Pancreas (tissue), 10 donors: Measurements from ENCODE around the gene PCDH1. TPM values are rescaled to one million over a fixed set of nuclear protein-coding genes. Genes with fewer than 3 reads are reported as not detected.

ENCODE experiments used
- ATAC-seq, 4 donors: fragments of 200-7000 bp; cut with Tn5 transposase; one replicate each; pipeline versions ENCODE4 v1.8.0 to v1.9.1; 2020; ENCODE audit warnings: mild to moderate bottlenecking in 4 of 4, moderate library complexity in 4 of 4
- DNase-seq, 6 donors: peaks; one replicate each; pipeline ENCODE4 v3.0.0-alpha.2; 2020
- FAIRE-seq: peaks from 2 replicates; lab custom pipeline; 2012; peaks lifted over from hg19 to GRCh38; lab: Jason Lieb, UNC
- H3K27ac ChIP-seq, 4 donors: fragments of 200-600 bp; sonication (generic); 1 replicate in 3 of 4; 2 replicates in 1 of 4; pipeline versions ENCODE4 v1.5.0 to v1.8.0; 2020
- H3K27me3 ChIP-seq, 4 donors: fragments of 200-600 bp; one replicate each; pipeline ENCODE4 v1.8.0; 2021
- H3K36me3 ChIP-seq, 3 donors: fragments of 200-600 bp; sonication (generic) in 1 of 3; one replicate each; pipeline versions ENCODE4 v1.5.0 to v1.8.0; 2020 to 2021
- H3K4me1 ChIP-seq, 3 donors: fragments of 200-600 bp; one replicate each; pipeline ENCODE4 v1.8.0; 2021
- H3K4me3 ChIP-seq, 4 donors: fragments of 200-600 bp; sonication (generic) in 2 of 4; one replicate each; pipeline versions ENCODE4 v1.5.0 to v1.8.0; 2020 to 2021
- H3K9me3 ChIP-seq, 4 donors: fragments of 200-600 bp; one replicate each; pipeline ENCODE4 v1.8.0; 2021
- WGBS, 2 donors: extraction: QIAGEN DNeasy Blood & Tissue Kit; methylation state at CpG; one replicate each; pipeline ENCODE4 v1.1.7; 2013; 5-methylcytosine and 5-hydroxymethylcytosine counted together
- intact Hi-C, 3 donors: fragments of 100-400 bp; cut with DNase I; formaldehyde crosslinking; loops; one replicate each; pipeline versions ENCODE4 v1.11.1 to v1.14.2; 2022
- polyA plus RNA-seq, 2 donors: library from polyadenylated mRNA; stranded (reverse); fragments of 200-250 nt; gene quantifications; one replicate each; pipeline ENCODE4 v1.2.3, GENCODE V29; 2013
- total RNA-seq, 6 donors: library from RNA; stranded (reverse); fragmentation: NEBNext Ultra II Directional in 4 of 6; extraction: Animal tissue kit (Norgen Biotek cat#: 25700) in 4 of 6; gene quantifications; one replicate each; pipeline versions ENCODE4 v1.2.1 to v1.2.4, GENCODE V29; 2021 to 2023
- TF ChIP-seq, protein P1 (sequence below), 4 donors: fragments of 200-600 bp; sonication (generic) in 3 of 4; IDR thresholded peaks; one replicate each; pipeline versions ENCODE4 v1.5.0 to v1.8.0; 2021; ENCODE audit warnings: antibody characterized with exemption in 4 of 4
- donor health status: healthy with polysubstance abuse.
- donor health status: DM: no; HTN: no; CAD: no; lungs with moderate emphysema.
- donor health status: DM: no; HTN: no; CAD: no.
- donor health status: control.
- donor health status: control.
- donor health status: Bipolar disorder and iron deficiency.
- donor health status: DM: yes; HTN: yes; CAD: no.
- donor health status: DM: no; HTN: no; CAD: no.
- donor health status: DM: no; HTN: no; CAD: no.
- donor health status: DM: yes; HTN: yes; CAD: no.

PCDH1 gene
- total and polyA plus RNA-seq, 8 donors, result 6.8 to 30.7 (median 13.4) TPM

- ATAC-seq (no peak), DNase-seq (peak in 1 of 6 donors; percentile 46), FAIRE-seq (no peak)
- peaks cover 0 to under 1% (median 0%) of the 10 kb centered on the region in 3 donors for H3K36me3 ChIP-seq
- H3K27me3 ChIP-seq, result no peaks in the 10 kb centered on the region
- WGBS, 2 donors, result 50 to 52% methylated on average over 3 of the region's 3 CpGs
- TF ChIP-seq, protein P1, sequence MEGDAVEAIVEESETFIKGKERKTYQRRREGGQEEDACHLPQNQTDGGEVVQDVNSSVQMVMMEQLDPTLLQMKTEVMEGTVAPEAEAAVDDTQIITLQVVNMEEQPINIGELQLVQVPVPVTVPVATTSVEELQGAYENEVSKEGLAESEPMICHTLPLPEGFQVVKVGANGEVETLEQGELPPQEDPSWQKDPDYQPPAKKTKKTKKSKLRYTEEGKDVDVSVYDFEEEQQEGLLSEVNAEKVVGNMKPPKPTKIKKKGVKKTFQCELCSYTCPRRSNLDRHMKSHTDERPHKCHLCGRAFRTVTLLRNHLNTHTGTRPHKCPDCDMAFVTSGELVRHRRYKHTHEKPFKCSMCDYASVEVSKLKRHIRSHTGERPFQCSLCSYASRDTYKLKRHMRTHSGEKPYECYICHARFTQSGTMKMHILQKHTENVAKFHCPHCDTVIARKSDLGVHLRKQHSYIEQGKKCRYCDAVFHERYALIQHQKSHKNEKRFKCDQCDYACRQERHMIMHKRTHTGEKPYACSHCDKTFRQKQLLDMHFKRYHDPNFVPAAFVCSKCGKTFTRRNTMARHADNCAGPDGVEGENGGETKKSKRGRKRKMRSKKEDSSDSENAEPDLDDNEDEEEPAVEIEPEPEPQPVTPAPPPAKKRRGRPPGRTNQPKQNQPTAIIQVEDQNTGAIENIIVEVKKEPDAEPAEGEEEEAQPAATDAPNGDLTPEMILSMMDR (IDR thresholded peaks at IDR 0.05), result no peak
- H3K4me3 ChIP-seq, result peak overlapping the region in 1 of 4 donors; percentile 13
- intact Hi-C loops, result no loop called here
- no peaks in the 10 kb centered on the region for H3K9me3 ChIP-seq
- peak overlapping the region; percentile 1 to 74 (median 47) for H3K27ac ChIP-seq
- peaks cover 7 to 23% (median 14%) of the 10 kb centered on the region in 3 donors for H3K4me1 ChIP-seq
These were observed 4.3 kb downstream of the PCDH1 start for GRCh38 chr5:141873933-141874261.

GRCh38 chr5:141872496-141873356, 5.5 kb downstream of the PCDH1 start:
- H3K36me3 ChIP-seq, result peaks cover 0 to 6% (median 0%) of the 10 kb centered on the region in 3 donors
- no peak overlapping the region for H3K4me3 ChIP-seq
- no peaks in the 10 kb centered on the region for H3K9me3 ChIP-seq
- ATAC-seq (no peak), FAIRE-seq (no peak), DNase-seq (no peak)
- H3K4me1 ChIP-seq, result peaks cover 7 to 23% (median 14%) of the 10 kb centered on the region in 3 donors
- 92 to 93% methylated on average over 15 of the region's 15 CpGs for WGBS, 2 donors
- no peaks in the 10 kb centered on the region for H3K27me3 ChIP-seq
- intact Hi-C loops, result no loop called here
- H3K27ac ChIP-seq, result no peak overlapping the region
- TF ChIP-seq, protein P1 (IDR thresholded peaks at IDR 0.05), result no peak

DNA sequence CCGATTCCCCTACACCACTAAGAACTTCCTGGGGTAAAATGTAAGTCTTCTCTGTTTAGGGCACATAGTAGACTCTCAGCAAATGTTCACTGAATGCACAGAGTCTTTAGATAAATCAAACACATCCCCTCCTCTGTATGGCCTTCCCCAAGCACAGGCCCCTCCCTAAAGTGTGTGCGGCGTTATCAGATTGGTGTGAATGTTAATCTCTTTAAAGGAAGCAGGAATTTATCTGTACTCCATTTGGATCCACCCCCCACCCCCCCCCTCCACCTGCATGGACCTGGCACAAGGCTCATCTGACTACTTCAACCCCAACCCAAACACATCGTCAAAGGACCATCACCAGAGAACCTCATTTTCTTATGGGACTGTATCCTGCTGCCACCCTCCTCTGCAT, 6.3 kb downstream of the PCDH1 start:
- FAIRE-seq (no peak), DNase-seq (no peak), ATAC-seq (no peak)
- TF ChIP-seq, protein P1 (IDR thresholded peaks at IDR 0.05), result no peak
- peaks cover 7 to 23% (median 18%) of the 10 kb centered on the region in 3 donors for H3K4me1 ChIP-seq
- no peaks in the 10 kb centered on the region for H3K27me3 ChIP-seq
- WGBS, 2 donors, result 76 to 78% methylated on average over 4 of the region's 4 CpGs
- H3K9me3 ChIP-seq, result no peaks in the 10 kb centered on the region
- peaks cover 0 to 6% (median 0%) of the 10 kb centered on the region in 3 donors for H3K36me3 ChIP-seq
- no peak overlapping the region for H3K4me3 ChIP-seq
- no peak overlapping the region for H3K27ac ChIP-seq
- intact Hi-C loops, result no loop called here

- Histone ChIP-seq H3K27me3 (no peaks in the 10 kb centered on the region), H3K9me3 (no peaks in the 10 kb centered on the region), H3K4me1 (peaks cover 7 to 23% (median 18%) of the 10 kb centered on the region in 3 donors), H3K4me3 (no peak overlapping the region), H3K27ac (no peak overlapping the region), H3K36me3 (peaks cover 0 to 6% (median 0%) of the 10 kb centered on the region in 3 donors)
- no peak for DNase-seq
- no peak for ATAC-seq
- FAIRE-seq, result no peak
- 76 to 79% methylated on average over 4 of the region's 4 CpGs for WGBS, 2 donors
- intact Hi-C loops, result no loop called here
- TF ChIP-seq, protein P1 (IDR thresholded peaks at IDR 0.05), result no peak
These were observed 7.3 kb downstream of the PCDH1 start for GRCh38 chr5:141870871-141871270.

- H3K27me3 ChIP-seq, result no peaks in the 10 kb centered on the region
- DNase-seq (no peak), ATAC-seq (no peak), FAIRE-seq (no peak)
- whole genome bisulfite sequencing, 2 donors, result 83 to 85% methylated on average over 5 of the region's 5 CpGs
- H3K4me3 ChIP-seq, result no peak overlapping the region
- peaks cover 0 to 6% (median 0%) of the 10 kb centered on the region in 3 donors for H3K36me3 ChIP-seq
- H3K4me1 ChIP-seq, result peaks cover 13 to 22% (median 18%) of the 10 kb centered on the region in 3 donors
- intact Hi-C loops, result no loop called here
- no peak overlapping the region for H3K27ac ChIP-seq
- no peaks in the 10 kb centered on the region for H3K9me3 ChIP-seq
- TF ChIP-seq, protein P1 (IDR thresholded peaks at IDR 0.05), result no peak
These were observed 8.0 kb downstream of the PCDH1 start for GRCh38 chr5:141870228-141870627.
